A673 (cell line): ENCODE measurements around the gene HOXC12.

Experiments
- EZH2 ChIP-seq: fragments of 200-600 bp; sonication (generic); IDR thresholded peaks from 2 replicates; pipeline ENCODE4 v1.6.1; 2017; ENCODE audit warnings: borderline replicate concordance, low read depth, mild to moderate bottlenecking, mixed read lengths, antibody characterized with exemption, low read length; ENCODE audit not compliant: poor library complexity, severe bottlenecking
- TF ChIP-seq, protein P1 (sequence below): fragments of 300-800, 200-600 bp; sonication (generic); conservative IDR thresholded peaks from 2 replicates; pipeline ENCODE4 v1.5.1; 2017; ENCODE audit warnings: low read depth, mild to moderate bottlenecking, antibody characterized with exemption, low read length, moderate library complexity, mixed read lengths

DNA sequence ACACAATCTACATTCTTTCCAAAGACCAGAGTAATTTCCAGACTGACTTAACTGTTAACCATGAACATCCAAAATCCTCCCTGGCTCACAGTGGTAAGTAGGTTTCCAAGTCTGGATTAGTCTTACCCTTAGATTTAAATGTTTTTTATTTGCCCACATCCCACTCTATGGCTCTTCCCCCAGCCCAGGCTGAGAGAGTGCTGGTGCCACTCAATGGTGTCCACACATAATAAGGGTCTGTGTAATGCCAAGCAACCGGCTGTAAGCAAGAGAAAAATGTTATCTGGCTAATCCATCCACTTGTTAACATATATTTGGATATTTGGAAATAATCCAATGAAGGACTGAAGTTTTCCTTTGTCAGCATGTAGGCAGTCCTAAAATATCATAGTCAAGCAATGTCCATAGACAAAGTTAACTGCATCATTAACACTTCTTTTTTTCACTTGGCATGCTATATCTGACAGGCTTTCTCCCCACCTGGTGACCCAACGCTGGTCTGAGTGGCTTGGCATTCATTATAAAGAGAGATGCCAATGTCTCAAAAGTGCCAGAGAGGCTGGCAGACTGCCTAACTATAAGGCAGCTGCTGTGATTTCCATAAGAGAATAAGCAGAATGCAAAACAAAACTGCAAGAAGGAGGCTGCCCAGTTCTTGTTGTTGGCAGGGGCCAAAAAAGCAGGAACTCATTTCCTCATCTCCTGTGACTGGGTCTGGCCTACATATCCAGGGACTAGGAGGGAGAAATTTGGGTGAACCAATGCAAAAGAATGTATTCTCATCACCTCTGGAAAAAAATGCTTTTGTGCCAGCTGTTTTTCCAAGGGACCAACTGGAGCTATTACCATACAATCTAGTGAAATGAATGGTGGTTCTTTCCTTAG lies 29.9 kb upstream of the HOXC12 start:
- TF ChIP-seq, protein P1, sequence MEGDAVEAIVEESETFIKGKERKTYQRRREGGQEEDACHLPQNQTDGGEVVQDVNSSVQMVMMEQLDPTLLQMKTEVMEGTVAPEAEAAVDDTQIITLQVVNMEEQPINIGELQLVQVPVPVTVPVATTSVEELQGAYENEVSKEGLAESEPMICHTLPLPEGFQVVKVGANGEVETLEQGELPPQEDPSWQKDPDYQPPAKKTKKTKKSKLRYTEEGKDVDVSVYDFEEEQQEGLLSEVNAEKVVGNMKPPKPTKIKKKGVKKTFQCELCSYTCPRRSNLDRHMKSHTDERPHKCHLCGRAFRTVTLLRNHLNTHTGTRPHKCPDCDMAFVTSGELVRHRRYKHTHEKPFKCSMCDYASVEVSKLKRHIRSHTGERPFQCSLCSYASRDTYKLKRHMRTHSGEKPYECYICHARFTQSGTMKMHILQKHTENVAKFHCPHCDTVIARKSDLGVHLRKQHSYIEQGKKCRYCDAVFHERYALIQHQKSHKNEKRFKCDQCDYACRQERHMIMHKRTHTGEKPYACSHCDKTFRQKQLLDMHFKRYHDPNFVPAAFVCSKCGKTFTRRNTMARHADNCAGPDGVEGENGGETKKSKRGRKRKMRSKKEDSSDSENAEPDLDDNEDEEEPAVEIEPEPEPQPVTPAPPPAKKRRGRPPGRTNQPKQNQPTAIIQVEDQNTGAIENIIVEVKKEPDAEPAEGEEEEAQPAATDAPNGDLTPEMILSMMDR: no peak
- TF ChIP-seq EZH2: no peak
